Immature natural killer cell (primary cell): ENCODE results near the gene BPIFB4. TPM values are rescaled to one million over a fixed set of nuclear protein-coding genes. Genes with fewer than 3 reads are reported as not detected.

Experiments
- DNase-seq, 3 donors: peaks; one replicate each; pipeline ENCODE4 v3.0.0; 2022; ENCODE audit warnings: mixed read lengths in 1 of 3
- H3K27ac Mint-ChIP-seq, 6 donors: one replicate each; pipeline ENCODE4 v1.8.0; 2020; ENCODE audit warnings: mixed read lengths in 6 of 6, mild to moderate bottlenecking in 5 of 6, inconsistent platforms in 4 of 6, moderate library complexity in 3 of 6
- H3K27me3 Mint-ChIP-seq, 3 donors: one replicate each; pipeline ENCODE4 v1.8.0; 2020 to 2021; ENCODE audit warnings: low read depth in 3 of 3, mild to moderate bottlenecking in 3 of 3, mixed read lengths in 3 of 3, moderate library complexity in 3 of 3, inconsistent platforms in 1 of 3
- H3K36me3 Mint-ChIP-seq, 3 donors: one replicate each; pipeline ENCODE4 v1.8.0; 2020; ENCODE audit warnings: mixed read lengths in 3 of 3, inconsistent platforms in 2 of 3, mild to moderate bottlenecking in 2 of 3
- H3K4me1 Mint-ChIP-seq, 2 donors: one replicate each; pipeline ENCODE4 v1.8.0; 2020; ENCODE audit warnings: inconsistent platforms in 2 of 2, mild to moderate bottlenecking in 2 of 2, mixed read lengths in 2 of 2, moderate library complexity in 1 of 2
- H3K4me3 Mint-ChIP-seq, 5 donors: one replicate each; pipeline ENCODE4 v1.8.0; 2020; ENCODE audit warnings: mild to moderate bottlenecking in 5 of 5, mixed read lengths in 5 of 5, inconsistent platforms in 3 of 5, moderate library complexity in 3 of 5
- H3K9me3 Mint-ChIP-seq, 6 donors: one replicate each; pipeline ENCODE4 v1.8.0; 2020; ENCODE audit warnings: mild to moderate bottlenecking in 6 of 6, mixed read lengths in 6 of 6, inconsistent platforms in 4 of 6, moderate library complexity in 3 of 6
- polyA plus RNA-seq, 3 donors: library from polyadenylated mRNA; unstranded; fragments of 300-500 nt; fragmentation: Illumina TruSeq; gene quantifications; one replicate each; pipeline ENCODE4 v1.2.3, GENCODE V29; 2021

BPIFB4 gene
- polyA plus RNA-seq, 3 donors from 2014 or later = not detected

- H3K4me3 Mint-ChIP-seq = no peak overlapping the region
These were observed 81.2 kb downstream of the BPIFB4 start for GRCh38 chr20:33160681-33161080.

More at GRCh38 chr20:33160681-33161080, 81.2 kb downstream of the BPIFB4 start:
- Mint-ChIP-seq H3K36me3 (no peaks in the 10 kb centered on the region), H3K9me3 (no peaks in the 10 kb centered on the region), H3K4me1 (no peaks in the 10 kb centered on the region), H3K27ac (no peak overlapping the region), H3K27me3 (peaks cover 2 to 5% (median 3%) of the 10 kb centered on the region in 3 donors)
- no peak for DNase-seq

Other genes with a start within 250 kb of the BPIFB4 start
- under 1 TPM in 1 of 3 donors, not detected in 2; 0.20 TPM for gene EFCAB8, start 220.7 kb upstream of the BPIFB4 start, polyA plus RNA-seq
- gene SUN5, start 75.2 kb upstream of the BPIFB4 start, polyA plus RNA-seq = not detected
- gene BPIFB2, start 71.9 kb upstream of the BPIFB4 start, polyA plus RNA-seq = not detected
- not detected for gene BPIFB6, start 48.0 kb upstream of the BPIFB4 start, polyA plus RNA-seq
- not detected for gene BPIFB3, start 25.7 kb upstream of the BPIFB4 start, polyA plus RNA-seq
- not detected for gene BPIFA2, start 88.5 kb downstream of the BPIFB4 start, polyA plus RNA-seq
- not detected for gene BPIFA3, start 137.7 kb downstream of the BPIFB4 start, polyA plus RNA-seq
- gene BPIFA1, start 156.4 kb downstream of the BPIFB4 start, polyA plus RNA-seq = not detected
- not detected for gene BPIFB1, start 203.6 kb downstream of the BPIFB4 start, polyA plus RNA-seq